Lung (tissue), 12 donors: Measurements from ENCODE around the gene RFWD3. TPM values are rescaled to one million over a fixed set of nuclear protein-coding genes. Genes with fewer than 3 reads are reported as not detected.

Experiments used
- ATAC-seq: fragments of 200-7000 bp; cut with Tn5 transposase; one replicate; pipeline ENCODE4 v1.9.1; 2020; ENCODE audit warnings: moderate number of reproducible peaks; ENCODE audit not compliant: insufficient read depth, low FRiP score
- DNase-seq, 3 donors: peaks; one replicate each; pipeline ENCODE4 v3.0.0-alpha.2; 2013 to 2017
- H3K27ac ChIP-seq, 2 donors: one replicate each; pipeline ENCODE4 v1.5.1; 2013; ENCODE audit warnings: mild to moderate bottlenecking in 2 of 2, moderate library complexity in 2 of 2, control low read depth in 1 of 2, inconsistent platforms in 1 of 2, low read depth in 1 of 2, low read length in 1 of 2
- H3K27me3 ChIP-seq, 3 donors: one replicate each; pipeline ENCODE4 v1.5.1; 2013; ENCODE audit warnings: low read length in 2 of 3; ENCODE audit not compliant: control insufficient read depth in 3 of 3, insufficient read depth in 3 of 3
- H3K36me3 ChIP-seq, 4 donors: one replicate each; pipeline ENCODE4 v1.5.1; 2013; ENCODE audit warnings: low read length in 4 of 4, mild to moderate bottlenecking in 1 of 4, moderate library complexity in 1 of 4; ENCODE audit not compliant: control insufficient read depth in 4 of 4, insufficient read depth in 4 of 4
- H3K4me1 ChIP-seq, 5 donors: one replicate each; pipeline ENCODE4 v1.5.1; 2013; ENCODE audit warnings: low read length in 5 of 5, mild to moderate bottlenecking in 2 of 5, moderate library complexity in 1 of 5; ENCODE audit not compliant: control insufficient read depth in 5 of 5, insufficient read depth in 5 of 5
- H3K4me3 ChIP-seq: one replicate; pipeline ENCODE4 v1.5.1; 2013; ENCODE audit warnings: mild to moderate bottlenecking, control low read depth, moderate library complexity
- H3K9ac ChIP-seq, 2 donors: one replicate each; pipeline ENCODE4 v1.5.1; 2013; ENCODE audit warnings: low read length in 2 of 2, control low read depth in 1 of 2; ENCODE audit not compliant: insufficient read depth in 1 of 2
- H3K9me3 ChIP-seq, 4 donors: one replicate each; pipeline ENCODE4 v1.5.1; 2013; ENCODE audit warnings: low read length in 3 of 4, mild to moderate bottlenecking in 1 of 4, moderate library complexity in 1 of 4; ENCODE audit not compliant: control insufficient read depth in 4 of 4, insufficient read depth in 3 of 4
- WGBS, 2 donors: extraction: QIAGEN DNeasy Blood & Tissue Kit; methylation state at CpG; one replicate each; pipeline ENCODE4 v1.1.7; 2013; 5-methylcytosine and 5-hydroxymethylcytosine counted together
- polyA plus RNA-seq, 2 donors: library from polyadenylated mRNA; stranded (reverse); fragments of 200-250 nt; gene quantifications; one replicate each; pipeline ENCODE4 v1.2.1, GENCODE V29; 2013
- total RNA-seq, 2 donors: library from RNA; depleted of rRNA in 1 of 2; stranded (reverse); fragments of >200 nt in 1 of 2; gene quantifications; one replicate each; pipeline ENCODE4 v1.2.1, GENCODE V29; 2014 to 2021
- TF ChIP-seq, protein P1 (sequence below): IDR thresholded peaks from 2 replicates; pipeline ENCODE4 v1.5.1; 2012; ENCODE audit warnings: mild to moderate bottlenecking; ENCODE audit errors: control extremely low read depth, extremely low read depth
- donor health status: control.
- donor health status: control.
- donor health status: Bipolar disorder and iron deficiency.
- donor health status: healthy.
- donor health status: DM: yes; HTN: yes; CAD: no.

Gene RFWD3
- total and polyA plus RNA-seq, 4 donors, result 7.4 to 23.3 (median 11.4) TPM

DNA sequence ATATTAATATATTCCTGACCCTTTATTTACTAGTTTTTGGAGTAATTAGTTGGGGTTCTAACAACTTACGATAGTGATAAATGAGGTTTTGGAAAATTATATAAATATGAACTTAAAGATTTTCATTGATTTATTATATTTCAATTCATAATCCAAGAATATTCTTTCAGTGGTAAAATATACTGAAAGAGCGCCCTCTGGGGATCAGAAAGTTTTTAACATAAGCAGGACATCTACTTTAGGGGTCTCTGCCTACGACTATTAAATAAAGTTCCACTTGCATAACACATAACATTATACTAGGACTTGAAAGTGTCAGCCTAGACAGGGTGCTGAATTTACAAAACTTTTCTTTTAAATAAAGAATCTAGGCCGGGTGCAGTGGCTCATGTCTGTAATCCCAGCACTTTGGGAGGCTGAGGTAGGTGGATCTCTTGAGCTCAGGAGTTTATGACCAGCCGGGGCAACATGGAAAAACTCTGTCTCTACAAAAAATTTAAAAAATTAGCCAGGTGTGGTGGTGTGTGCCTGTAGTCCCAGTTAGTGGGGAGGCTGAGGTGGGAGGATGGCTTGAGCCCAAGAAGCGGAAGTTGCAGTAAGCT, 15.6 kb downstream of the RFWD3 start:
- peaks cover 8 to 26% (median 16%) of the 10 kb centered on the region in 4 donors for H3K36me3 ChIP-seq
- 88 to 90% methylated on average over 6 of the region's 6 CpGs for WGBS, 2 donors
- H3K4me3 ChIP-seq, result no peak overlapping the region
- ATAC-seq (no peak), DNase-seq (no peak)
- H3K9ac ChIP-seq, result no peak overlapping the region
- TF ChIP-seq, protein P1, sequence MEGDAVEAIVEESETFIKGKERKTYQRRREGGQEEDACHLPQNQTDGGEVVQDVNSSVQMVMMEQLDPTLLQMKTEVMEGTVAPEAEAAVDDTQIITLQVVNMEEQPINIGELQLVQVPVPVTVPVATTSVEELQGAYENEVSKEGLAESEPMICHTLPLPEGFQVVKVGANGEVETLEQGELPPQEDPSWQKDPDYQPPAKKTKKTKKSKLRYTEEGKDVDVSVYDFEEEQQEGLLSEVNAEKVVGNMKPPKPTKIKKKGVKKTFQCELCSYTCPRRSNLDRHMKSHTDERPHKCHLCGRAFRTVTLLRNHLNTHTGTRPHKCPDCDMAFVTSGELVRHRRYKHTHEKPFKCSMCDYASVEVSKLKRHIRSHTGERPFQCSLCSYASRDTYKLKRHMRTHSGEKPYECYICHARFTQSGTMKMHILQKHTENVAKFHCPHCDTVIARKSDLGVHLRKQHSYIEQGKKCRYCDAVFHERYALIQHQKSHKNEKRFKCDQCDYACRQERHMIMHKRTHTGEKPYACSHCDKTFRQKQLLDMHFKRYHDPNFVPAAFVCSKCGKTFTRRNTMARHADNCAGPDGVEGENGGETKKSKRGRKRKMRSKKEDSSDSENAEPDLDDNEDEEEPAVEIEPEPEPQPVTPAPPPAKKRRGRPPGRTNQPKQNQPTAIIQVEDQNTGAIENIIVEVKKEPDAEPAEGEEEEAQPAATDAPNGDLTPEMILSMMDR, result no peak
- H3K9me3 ChIP-seq, result no peaks in the 10 kb centered on the region
- H3K27me3 ChIP-seq, result no peaks in the 10 kb centered on the region
- H3K4me1 ChIP-seq, result no peaks in the 10 kb centered on the region
- H3K27ac ChIP-seq, result no peak overlapping the region

DNA sequence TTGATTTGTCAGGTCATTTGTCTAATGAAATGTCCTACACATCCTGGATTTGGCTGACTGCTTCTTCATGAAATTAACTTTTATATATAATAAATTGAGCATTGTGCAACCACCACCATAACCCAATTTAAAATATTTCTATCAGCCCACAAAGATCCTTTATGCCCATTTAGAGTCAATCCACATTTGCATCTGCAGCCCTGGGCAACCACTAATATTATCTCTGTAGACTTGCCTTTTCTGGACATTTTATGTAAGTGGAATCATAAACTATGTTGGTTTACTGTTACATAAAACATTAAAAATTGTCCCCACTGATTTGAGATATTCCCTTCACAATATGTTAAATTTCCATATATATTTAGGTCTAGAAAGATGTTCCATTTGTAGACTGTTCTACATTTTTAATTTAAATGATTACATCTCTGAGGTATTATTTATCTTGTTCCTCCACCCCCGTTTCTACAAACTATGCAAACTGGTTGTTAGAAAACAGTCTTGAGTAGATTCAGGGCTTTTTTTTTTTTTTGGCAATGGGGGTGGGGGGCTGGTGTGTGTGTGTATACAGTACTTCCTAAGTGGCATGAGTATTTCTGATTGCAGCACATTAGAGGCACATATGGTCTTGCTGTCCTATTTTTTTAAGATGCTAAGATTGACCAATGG, 16.7 kb downstream of the RFWD3 start:
- 81 to 82% methylated on average over 1 of the region's 1 CpG for WGBS, 2 donors
- TF ChIP-seq, protein P1, result no peak
- DNase-seq (no peak), ATAC-seq (no peak)
- no peak overlapping the region for H3K4me3 ChIP-seq
- no peak overlapping the region for H3K27ac ChIP-seq
- H3K9ac ChIP-seq, result no peak overlapping the region
- H3K4me1 ChIP-seq, result no peaks in the 10 kb centered on the region
- no peaks in the 10 kb centered on the region for H3K9me3 ChIP-seq
- H3K27me3 ChIP-seq, result no peaks in the 10 kb centered on the region
- peaks cover 8 to 26% (median 19%) of the 10 kb centered on the region in 4 donors for H3K36me3 ChIP-seq

DNA sequence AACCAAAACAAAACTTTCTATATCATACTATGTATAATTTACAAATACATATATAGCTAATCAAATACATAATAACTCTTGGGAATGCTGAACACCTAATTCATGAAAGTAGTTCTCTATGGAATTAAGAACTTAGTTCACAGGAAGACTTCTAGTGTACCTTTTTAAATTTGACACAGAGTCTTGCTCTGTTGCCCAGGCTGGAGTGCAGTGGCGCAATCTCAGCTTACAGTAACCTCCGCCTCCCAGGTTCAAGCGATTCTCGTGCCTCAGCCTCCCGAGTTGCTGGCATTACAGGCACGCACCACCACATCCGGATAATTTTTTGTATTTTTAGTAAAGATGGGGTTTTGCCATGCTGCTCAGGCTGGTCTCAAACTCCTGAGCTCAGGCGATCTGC, 24.7 kb downstream of the RFWD3 start:
- WGBS, 2 donors, result 97 to 98% methylated on average over 8 of the region's 8 CpGs
- Histone ChIP-seq H3K36me3 (peaks cover 12 to 27% (median 22%) of the 10 kb centered on the region in 4 donors), H3K9me3 (no peaks in the 10 kb centered on the region), H3K9ac (no peak overlapping the region), H3K27ac (no peak overlapping the region), H3K4me3 (no peak overlapping the region), H3K27me3 (no peaks in the 10 kb centered on the region), H3K4me1 (no peaks in the 10 kb centered on the region)
- TF ChIP-seq, protein P1, result no peak
- DNase-seq (no peak), ATAC-seq (no peak)
